Limb (tissue), 2 donors: ENCODE measurements around the gene ANO7.

Experiments used
- DNase-seq, 2 donors: peaks; one replicate each; pipeline ENCODE4 v3.0.0-alpha.2; 2016; ENCODE audit errors: extremely low spot score in 2 of 2

Gene ANO7

DNA sequence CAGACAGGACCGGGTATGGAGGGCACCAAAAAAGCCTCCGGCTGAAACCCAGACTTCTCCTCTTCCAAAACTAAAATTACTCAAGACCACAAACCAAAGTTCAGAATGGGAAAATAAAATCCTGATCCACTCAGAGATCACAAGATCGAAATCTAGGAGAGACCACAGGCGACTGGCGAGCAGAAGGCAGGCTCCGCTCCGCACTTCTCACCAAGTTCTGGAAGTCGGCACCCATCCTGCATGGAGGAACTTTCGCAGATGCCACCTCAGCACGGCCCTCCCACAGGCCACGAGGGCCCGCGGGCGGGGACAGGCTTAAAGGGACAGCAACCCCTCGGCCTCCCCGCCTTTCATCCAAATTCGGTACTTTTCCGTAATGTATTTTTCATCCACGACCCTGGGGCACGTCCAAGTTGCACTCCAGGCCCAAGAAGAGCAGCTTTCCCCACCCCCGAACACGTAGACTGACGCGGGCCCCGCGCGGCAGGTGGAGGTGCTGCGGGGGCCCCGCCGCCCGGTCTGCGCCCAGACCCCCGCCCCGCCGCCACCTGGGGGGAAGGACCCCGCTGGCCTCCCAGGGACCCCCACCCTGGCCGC is 83.3 kb downstream of the ANO7 start:
- peak; percentile 45 to 78 for DNase-seq

DNA sequence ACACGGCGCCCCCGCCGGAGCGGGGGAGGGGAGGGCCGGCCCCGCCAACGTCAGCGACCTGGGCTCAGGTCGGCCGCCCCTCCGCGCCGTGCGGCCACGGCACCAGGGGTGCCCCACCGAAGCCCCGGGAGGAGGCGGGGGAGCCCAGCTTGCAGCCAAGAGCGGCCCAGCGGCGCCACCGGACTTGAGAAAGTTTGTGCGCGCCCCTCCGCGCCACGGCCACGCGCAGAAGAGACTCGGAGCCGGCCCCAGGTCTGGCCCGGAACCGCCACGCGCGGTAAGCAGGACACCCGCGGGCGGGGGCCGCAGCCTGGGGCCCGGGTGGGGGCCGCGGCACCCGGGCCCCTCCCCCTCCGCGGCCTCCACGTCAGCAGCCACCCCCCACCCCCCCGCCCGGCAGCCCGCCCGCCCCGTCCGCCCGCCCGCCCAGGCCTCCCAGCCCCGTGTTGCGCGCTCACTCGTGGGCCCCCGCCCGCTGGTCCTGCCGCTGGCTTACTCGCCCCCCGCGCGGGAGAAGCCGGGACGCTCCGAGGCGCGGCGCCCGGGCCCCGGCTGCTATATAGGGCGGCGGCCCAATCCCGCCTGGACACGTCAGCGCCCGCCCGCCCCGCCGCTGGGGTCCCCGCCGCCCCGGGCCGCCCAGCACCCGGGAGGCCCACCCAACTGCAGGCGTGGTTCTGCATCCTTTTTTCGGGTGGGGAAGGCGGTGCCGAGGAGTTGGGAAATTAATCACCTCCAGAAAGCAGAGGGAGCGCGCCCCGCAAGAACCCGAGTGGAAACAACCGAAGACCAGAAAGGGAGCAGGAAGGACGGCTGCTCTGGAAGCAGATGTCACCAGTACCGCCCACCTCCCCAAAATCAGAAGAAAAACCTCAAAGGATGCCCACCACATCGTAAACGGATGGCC is 84.1 kb downstream of the ANO7 start:
- peak; percentile 58 to 86 for DNase-seq

DNA sequence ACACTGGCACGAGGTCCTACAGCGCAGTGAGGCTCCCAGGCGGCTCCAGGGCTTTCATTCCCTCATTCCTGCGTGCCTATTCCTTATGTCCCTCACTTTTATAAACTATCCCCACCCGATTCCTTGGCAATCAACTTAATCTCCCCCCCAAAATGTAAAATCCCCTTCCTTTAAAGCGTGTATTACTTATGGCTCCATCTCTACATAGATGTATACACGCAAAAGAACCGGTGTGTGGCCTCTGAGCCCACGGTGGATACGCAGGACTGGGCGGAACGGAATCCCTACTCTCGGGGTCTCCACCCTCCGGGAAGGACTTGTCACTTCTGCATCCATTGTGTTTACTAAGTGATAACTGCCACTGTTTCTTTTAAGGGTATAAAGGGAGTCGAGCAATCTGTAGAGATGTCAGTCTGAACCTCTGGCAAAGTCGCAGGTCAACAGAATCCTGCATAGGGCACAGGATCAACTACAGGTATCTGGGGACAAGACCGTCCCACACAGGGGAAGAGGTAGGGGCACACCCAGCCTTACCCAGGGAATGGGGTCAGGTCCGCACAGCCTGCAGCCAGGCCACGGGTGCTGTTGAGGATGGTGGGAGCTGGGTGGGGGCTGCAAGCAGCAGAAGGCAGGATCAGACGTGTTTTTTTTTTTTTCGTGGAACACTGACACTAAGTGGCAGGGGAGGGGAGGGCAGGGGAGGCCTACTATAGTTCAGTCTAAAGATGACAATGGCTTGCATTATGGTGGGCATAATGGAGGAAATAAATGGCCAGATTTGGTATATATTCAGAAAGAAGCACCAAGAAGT is 84.9 kb downstream of the ANO7 start:
- DNase-seq: peak in 1 of 2 donors; percentile 34

DNA sequence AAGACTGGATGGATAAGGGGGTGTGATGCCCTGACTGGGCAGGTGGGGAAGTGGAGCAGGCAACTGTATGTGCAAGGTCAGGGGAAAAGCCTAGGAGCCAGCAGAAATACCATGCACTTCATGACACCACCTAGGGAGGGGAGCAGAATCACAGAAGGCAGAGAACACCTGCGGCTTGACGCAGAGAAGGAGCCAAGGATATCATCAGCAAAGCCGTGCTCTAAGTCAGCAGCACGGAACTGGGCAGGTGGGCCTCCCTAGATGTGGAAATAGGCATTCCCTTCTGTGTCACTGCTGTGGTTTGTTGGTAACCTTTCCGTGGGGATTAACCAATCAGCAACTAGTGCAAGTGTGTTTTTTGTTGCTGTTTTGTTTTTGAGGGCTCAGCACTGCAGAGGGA is 85.7 kb downstream of the ANO7 start:
- no peak for DNase-seq
